ENCODE results near the gene PTPN4. TPM values are rescaled to one million over a fixed set of nuclear protein-coding genes. Genes with fewer than 3 reads are reported as not detected.

Gene PTPN4
- polyA plus RNA-seq, 3 donors = 5.5 to 6.7 (median 5.7) TPM

GRCh38 chr2:119934319-119934718, 174.6 kb downstream of the PTPN4 start:
- Mint-ChIP-seq H3K27ac (no peak overlapping the region), H3K27me3 (ENCODE audit: low read depth in 3 of 3) (no peaks in the 10 kb centered on the region), H3K36me3 (peaks cover 28 to 29% of the 10 kb centered on the region in 2 donors), H3K4me1 (no peaks in the 10 kb centered on the region), H3K4me3 (no peak overlapping the region), H3K9me3 (peaks cover 0 to 7% (median 0%) of the 10 kb centered on the region in 7 donors)
- H3K4me2 ChIP-seq (replicated peaks; ENCODE audit: extremely low read depth, low read length, poor library complexity, severe bottlenecking) = no peak overlapping the region
- intact Hi-C loops (cut with micrococcal nuclease) = no loop called here
- DNase-seq = no peak
- H3K9me3 ChIP-seq (replicated peaks in 1 of 2; ENCODE audit: control insufficient read depth in 1 of 2, insufficient read depth in 1 of 2, low read length in 2 of 2) = no peaks in the 10 kb centered on the region
- no peak for TF ChIP-seq CTCF (IDR thresholded peaks at IDR 0.05)
- H3K9ac ChIP-seq (ENCODE audit: insufficient read depth, low read length, poor library complexity, severe bottlenecking) = no peak overlapping the region
- no peaks in the 10 kb centered on the region for H3K4me1 ChIP-seq (ENCODE audit: control insufficient read depth in 1 of 2, insufficient read depth in 2 of 2, low read length in 2 of 2)
- no peak overlapping the region for H3K27ac ChIP-seq (ENCODE audit: low read depth in 1 of 2, low read length in 2 of 2)
- H4K20me1 ChIP-seq (ENCODE audit: insufficient read depth, low read length) = no peaks in the 10 kb centered on the region
- peaks cover 3 to 15% of the 10 kb centered on the region in 2 donors for H3K36me3 ChIP-seq (replicated peaks in 1 of 2; ENCODE audit: control insufficient read depth in 1 of 2, insufficient read depth in 2 of 2, low read length in 2 of 2)
- no peak overlapping the region for H3K4me3 ChIP-seq (replicated peaks in 1 of 3; ENCODE audit: low read depth in 2 of 3, low read length in 3 of 3)
- no peak overlapping the region for H2AFZ ChIP-seq (ENCODE audit: insufficient read depth, low read depth, low read length, poor library complexity, severe bottlenecking)
- no peaks in the 10 kb centered on the region for H3K27me3 ChIP-seq (ENCODE audit: control insufficient read depth in 2 of 2, insufficient read depth in 2 of 2, low read length in 2 of 2)
- no peaks in the 10 kb centered on the region for H3K79me2 ChIP-seq (ENCODE audit: insufficient read depth, low read length)

DNA sequence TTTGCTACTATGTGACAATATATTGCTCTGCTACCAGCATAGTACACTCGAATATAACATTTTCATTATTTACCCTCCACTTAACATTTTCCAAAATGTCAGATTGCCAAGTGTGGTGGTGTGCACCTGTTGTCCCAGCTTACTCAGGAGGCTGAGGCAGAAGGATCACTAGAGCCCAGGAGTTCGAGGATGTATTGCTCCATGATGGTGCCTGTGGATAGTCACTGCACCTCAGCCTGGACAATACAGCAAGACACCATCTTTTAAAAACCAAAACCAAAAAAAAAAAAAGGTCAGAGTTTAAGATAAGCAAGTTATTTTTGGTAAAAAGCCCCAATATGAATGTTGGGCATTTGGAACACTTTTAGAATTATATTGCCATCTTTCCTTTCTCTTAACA, 178.0 kb downstream of the PTPN4 start:
- Histone ChIP-seq H4K20me1 (ENCODE audit: insufficient read depth, low read length) (no peaks in the 10 kb centered on the region), H3K9ac (ENCODE audit: insufficient read depth, low read length, poor library complexity, severe bottlenecking) (no peak overlapping the region), H3K27me3 (ENCODE audit: control insufficient read depth in 2 of 2, insufficient read depth in 2 of 2, low read length in 2 of 2) (no peaks in the 10 kb centered on the region), H3K4me2 (replicated peaks; ENCODE audit: extremely low read depth, low read length, poor library complexity, severe bottlenecking) (no peak overlapping the region), H3K9me3 (replicated peaks in 1 of 2; ENCODE audit: control insufficient read depth in 1 of 2, insufficient read depth in 1 of 2, low read length in 2 of 2) (no peaks in the 10 kb centered on the region), H3K4me1 (ENCODE audit: control insufficient read depth in 1 of 2, insufficient read depth in 2 of 2, low read length in 2 of 2) (no peaks in the 10 kb centered on the region), H3K4me3 (replicated peaks in 1 of 3; ENCODE audit: low read depth in 2 of 3, low read length in 3 of 3) (no peak overlapping the region), H3K27ac (ENCODE audit: low read depth in 1 of 2, low read length in 2 of 2) (no peak overlapping the region), H3K36me3 (replicated peaks in 1 of 2; ENCODE audit: control insufficient read depth in 1 of 2, insufficient read depth in 2 of 2, low read length in 2 of 2) (peaks cover 0 to 11% of the 10 kb centered on the region in 2 donors), H2AFZ (ENCODE audit: insufficient read depth, low read depth, low read length, poor library complexity, severe bottlenecking) (no peak overlapping the region), H3K79me2 (ENCODE audit: insufficient read depth, low read length) (no peaks in the 10 kb centered on the region)
- Mint-ChIP-seq H3K36me3 (peaks cover 21 to 25% of the 10 kb centered on the region in 2 donors), H3K9me3 (peaks cover 0 to 7% (median 0%) of the 10 kb centered on the region in 7 donors), H3K27ac (no peak overlapping the region), H3K27me3 (ENCODE audit: low read depth in 3 of 3) (no peaks in the 10 kb centered on the region), H3K4me3 (no peak overlapping the region), H3K4me1 (no peaks in the 10 kb centered on the region)
- no peak for TF ChIP-seq CTCF (IDR thresholded peaks at IDR 0.05)
- intact Hi-C loops (cut with micrococcal nuclease) = no loop called here
- no peak for DNase-seq
- WGBS (ENCODE audit: insufficient coverage) = 90% methylated on average over 1 of the region's 2 CpGs

All from CD14-positive monocyte (primary cell).